Measurements from ENCODE around the gene MYL5.

Gene MYL5

GRCh38 chr4:657834-658667, 16.3 kb upstream of the MYL5 start:
- H3K9ac ChIP-seq (ENCODE audit: low read length), result no peak overlapping the region
- no peak overlapping the region for H3K14ac ChIP-seq (ENCODE audit: low read length)
- H4K91ac ChIP-seq (ENCODE audit: low read depth, low read length), result no peak overlapping the region
- no peak overlapping the region for H2BK5ac ChIP-seq (ENCODE audit: low read depth, low read length, poor library complexity)
- H3K79me1 ChIP-seq (ENCODE audit: low read length), result no peaks in the 10 kb centered on the region
- H3K4ac ChIP-seq (ENCODE audit: low read depth, low read length), result no peak overlapping the region
- H3K4me1 ChIP-seq (ENCODE audit: control insufficient read depth in 1 of 2, insufficient read depth in 2 of 2, low read length in 2 of 2), result peaks cover 4 to 8% of the 10 kb centered on the region in 2 experiments
- H3K18ac ChIP-seq (ENCODE audit: low read length), result no peak overlapping the region
- no peak overlapping the region for H4K12ac ChIP-seq (ENCODE audit: low read depth, low read length)
- H3K9me3 ChIP-seq (ENCODE audit: insufficient read depth, low read depth, low read length), result peaks cover 12% of the 10 kb centered on the region
- no peak overlapping the region for H2AFZ ChIP-seq (ENCODE audit: insufficient read depth, low read length, poor library complexity)
- H3K4me2 ChIP-seq (ENCODE audit: low read length), result no peak overlapping the region
- H2BK12ac ChIP-seq (ENCODE audit: low read length), result no peak overlapping the region
- no peak for DNase-seq
- H2BK120ac ChIP-seq (ENCODE audit: insufficient read depth, low read length, poor library complexity), result no peak overlapping the region
- WGBS (ENCODE audit: extremely low coverage, insufficient coverage, insufficient read length), result no CpG with 5 or more reads among the region's 27 CpGs
- H3K4me3 ChIP-seq (ENCODE audit: low read depth, low read length), result peak overlapping the region; percentile 37
- H3K36me3 ChIP-seq (ENCODE audit: control insufficient read depth in 1 of 2, insufficient read depth in 2 of 2, low read length in 2 of 2), result no peaks in the 10 kb centered on the region
- no peaks in the 10 kb centered on the region for H3K27me3 ChIP-seq (ENCODE audit: insufficient read depth, low read length)
- H4K8ac ChIP-seq (ENCODE audit: low read depth, low read length), result no peak overlapping the region
- no peak overlapping the region for H2AK5ac ChIP-seq (ENCODE audit: low read length)
- no peaks in the 10 kb centered on the region for H3K79me2 ChIP-seq (ENCODE audit: control insufficient read depth, insufficient read depth, low read length, poor library complexity)
- H3K27ac ChIP-seq (ENCODE audit: low read depth, low read length), result no peak overlapping the region
- H3K23ac ChIP-seq (ENCODE audit: low read length), result no peak overlapping the region

- Histone ChIP-seq H3K79me1 (ENCODE audit: low read length) (peaks cover 3% of the 10 kb centered on the region), H2BK120ac (ENCODE audit: insufficient read depth, low read length, poor library complexity) (no peak overlapping the region), H3K36me3 (ENCODE audit: control insufficient read depth in 1 of 2, insufficient read depth in 2 of 2, low read length in 2 of 2) (no peaks in the 10 kb centered on the region), H2AFZ (ENCODE audit: insufficient read depth, low read length, poor library complexity) (no peak overlapping the region), H2BK12ac (ENCODE audit: low read length) (no peak overlapping the region), H4K8ac (ENCODE audit: low read depth, low read length) (no peak overlapping the region), H4K12ac (ENCODE audit: low read depth, low read length) (no peak overlapping the region), H3K9ac (ENCODE audit: low read length) (no peak overlapping the region), H3K23ac (ENCODE audit: low read length) (peak overlapping the region; percentile 0), H3K18ac (ENCODE audit: low read length) (no peak overlapping the region), H2AK5ac (ENCODE audit: low read length) (no peak overlapping the region), H3K27me3 (ENCODE audit: insufficient read depth, low read length) (no peaks in the 10 kb centered on the region), H3K4me2 (ENCODE audit: low read length) (no peak overlapping the region), H3K4ac (ENCODE audit: low read depth, low read length) (no peak overlapping the region), H3K4me3 (ENCODE audit: low read depth, low read length) (peak overlapping the region; percentile 15), H2BK5ac (ENCODE audit: low read depth, low read length, poor library complexity) (no peak overlapping the region), H3K27ac (ENCODE audit: low read depth, low read length) (no peak overlapping the region), H3K14ac (ENCODE audit: low read length) (no peak overlapping the region), H4K91ac (ENCODE audit: low read depth, low read length) (no peak overlapping the region), H3K9me3 (ENCODE audit: insufficient read depth, low read depth, low read length) (peaks cover 12% of the 10 kb centered on the region), H3K79me2 (ENCODE audit: control insufficient read depth, insufficient read depth, low read length, poor library complexity) (peaks cover 4% of the 10 kb centered on the region), H3K4me1 (ENCODE audit: control insufficient read depth in 1 of 2, insufficient read depth in 2 of 2, low read length in 2 of 2) (peaks cover 7 to 10% of the 10 kb centered on the region in 2 experiments)
- WGBS (ENCODE audit: extremely low coverage, insufficient coverage, insufficient read length), result no CpG with 5 or more reads among the region's 32 CpGs
- no peak for DNase-seq
Measured at GRCh38 chr4:658681-659667, 15.4 kb upstream of the MYL5 start.

- Histone ChIP-seq H3K9me3 (ENCODE audit: insufficient read depth, low read depth, low read length) (peaks cover 12% of the 10 kb centered on the region), H3K4ac (ENCODE audit: low read depth, low read length) (no peak overlapping the region)
Measured at GRCh38 chr4:659851-660250, 14.5 kb upstream of the MYL5 start.

GRCh38 chr4:660401-660800, 13.9 kb upstream of the MYL5 start:
- no peak overlapping the region for H3K4me3 ChIP-seq (ENCODE audit: low read depth, low read length)
- H3K9me3 ChIP-seq (ENCODE audit: insufficient read depth, low read depth, low read length), result peaks cover 12% of the 10 kb centered on the region
- no peak overlapping the region for H2BK5ac ChIP-seq (ENCODE audit: low read depth, low read length, poor library complexity)
- H4K91ac ChIP-seq (ENCODE audit: low read depth, low read length), result no peak overlapping the region
- no peak overlapping the region for H3K4ac ChIP-seq (ENCODE audit: low read depth, low read length)
- H2AFZ ChIP-seq (ENCODE audit: insufficient read depth, low read length, poor library complexity), result no peak overlapping the region
- no peak overlapping the region for H4K12ac ChIP-seq (ENCODE audit: low read depth, low read length)
- H3K79me2 ChIP-seq (ENCODE audit: control insufficient read depth, insufficient read depth, low read length, poor library complexity), result peaks cover 4% of the 10 kb centered on the region
- H3K27me3 ChIP-seq (ENCODE audit: insufficient read depth, low read length), result no peaks in the 10 kb centered on the region
- H3K9ac ChIP-seq (ENCODE audit: low read length), result no peak overlapping the region
- peaks cover 7 to 14% of the 10 kb centered on the region in 2 experiments for H3K4me1 ChIP-seq (ENCODE audit: control insufficient read depth in 1 of 2, insufficient read depth in 2 of 2, low read length in 2 of 2)
- H3K27ac ChIP-seq (ENCODE audit: low read depth, low read length), result no peak overlapping the region
- no peak overlapping the region for H3K23ac ChIP-seq (ENCODE audit: low read length)
- no peak overlapping the region for H2BK120ac ChIP-seq (ENCODE audit: insufficient read depth, low read length, poor library complexity)
- H3K14ac ChIP-seq (ENCODE audit: low read length), result no peak overlapping the region
- H3K36me3 ChIP-seq (ENCODE audit: control insufficient read depth in 1 of 2, insufficient read depth in 2 of 2, low read length in 2 of 2), result no peaks in the 10 kb centered on the region
- no peak overlapping the region for H3K18ac ChIP-seq (ENCODE audit: low read length)
- no CpG with 5 or more reads among the region's 10 CpGs for WGBS (ENCODE audit: extremely low coverage, insufficient coverage, insufficient read length)
- H3K4me2 ChIP-seq (ENCODE audit: low read length), result no peak overlapping the region
- H2AK5ac ChIP-seq (ENCODE audit: low read length), result no peak overlapping the region
- H2BK12ac ChIP-seq (ENCODE audit: low read length), result no peak overlapping the region
- DNase-seq, result no peak
- H4K8ac ChIP-seq (ENCODE audit: low read depth, low read length), result no peak overlapping the region
- H3K79me1 ChIP-seq (ENCODE audit: low read length), result peaks cover 3% of the 10 kb centered on the region

More at GRCh38 chr4:659851-660250, 14.5 kb upstream of the MYL5 start:
- Histone ChIP-seq H3K14ac (ENCODE audit: low read length) (no peak overlapping the region), H4K12ac (ENCODE audit: low read depth, low read length) (no peak overlapping the region), H4K91ac (ENCODE audit: low read depth, low read length) (no peak overlapping the region), H3K4me2 (ENCODE audit: low read length) (no peak overlapping the region), H2BK120ac (ENCODE audit: insufficient read depth, low read length, poor library complexity) (no peak overlapping the region), H2BK12ac (ENCODE audit: low read length) (no peak overlapping the region), H3K4me3 (ENCODE audit: low read depth, low read length) (no peak overlapping the region), H3K79me2 (ENCODE audit: control insufficient read depth, insufficient read depth, low read length, poor library complexity) (peaks cover 4% of the 10 kb centered on the region), H4K8ac (ENCODE audit: low read depth, low read length) (no peak overlapping the region), H3K18ac (ENCODE audit: low read length) (no peak overlapping the region), H3K27me3 (ENCODE audit: insufficient read depth, low read length) (no peaks in the 10 kb centered on the region), H2AK5ac (ENCODE audit: low read length) (no peak overlapping the region), H2AFZ (ENCODE audit: insufficient read depth, low read length, poor library complexity) (no peak overlapping the region), H3K23ac (ENCODE audit: low read length) (no peak overlapping the region), H3K27ac (ENCODE audit: low read depth, low read length) (no peak overlapping the region), H3K36me3 (ENCODE audit: control insufficient read depth in 1 of 2, insufficient read depth in 2 of 2, low read length in 2 of 2) (no peaks in the 10 kb centered on the region), H3K9ac (ENCODE audit: low read length) (no peak overlapping the region), H3K79me1 (ENCODE audit: low read length) (peaks cover 3% of the 10 kb centered on the region), H2BK5ac (ENCODE audit: low read depth, low read length, poor library complexity) (no peak overlapping the region), H3K4me1 (ENCODE audit: control insufficient read depth in 1 of 2, insufficient read depth in 2 of 2, low read length in 2 of 2) (peaks cover 7 to 14% of the 10 kb centered on the region in 2 experiments)
- no CpG with 5 or more reads among the region's 8 CpGs for WGBS (ENCODE audit: extremely low coverage, insufficient coverage, insufficient read length)
- no peak for DNase-seq

Measured in trophoblast cell (in vitro differentiated cells and primary cell).